Measurements from ENCODE around the gene MSH4.
"Not testable (repeated sequence)": the region's sequence is repeated elsewhere in the genome, so short reads cannot be mapped to it uniquely, and the experiment has no call there.

MSH4 gene

GRCh38 chr1:75937034-75937433, 140.4 kb downstream of the MSH4 start (continued):
- TF ChIP-seq, protein P1, sequence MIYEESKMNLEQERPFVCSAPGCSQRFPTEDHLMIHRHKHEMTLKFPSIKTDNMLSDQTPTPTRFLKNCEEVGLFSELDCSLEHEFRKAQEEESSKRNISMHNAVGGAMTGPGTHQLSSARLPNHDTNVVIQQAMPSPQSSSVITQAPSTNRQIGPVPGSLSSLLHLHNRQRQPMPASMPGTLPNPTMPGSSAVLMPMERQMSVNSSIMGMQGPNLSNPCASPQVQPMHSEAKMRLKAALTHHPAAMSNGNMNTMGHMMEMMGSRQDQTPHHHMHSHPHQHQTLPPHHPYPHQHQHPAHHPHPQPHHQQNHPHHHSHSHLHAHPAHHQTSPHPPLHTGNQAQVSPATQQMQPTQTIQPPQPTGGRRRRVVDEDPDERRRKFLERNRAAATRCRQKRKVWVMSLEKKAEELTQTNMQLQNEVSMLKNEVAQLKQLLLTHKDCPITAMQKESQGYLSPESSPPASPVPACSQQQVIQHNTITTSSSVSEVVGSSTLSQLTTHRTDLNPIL (CRISPR knock-in tag; IDR thresholded peaks at IDR 0.05; ENCODE audit: low read depth) = no peak
- TF ChIP-seq GLIS3 (CRISPR knock-in tag; IDR thresholded peaks at IDR 0.05) (no peak), PPARA (CRISPR knock-in tag; IDR thresholded peaks at IDR 0.05; ENCODE audit: borderline replicate concordance) (no peak), BACH2 (CRISPR knock-in tag; IDR thresholded peaks at IDR 0.05; ENCODE audit: borderline replicate concordance) (no peak), ZFP3 (CRISPR knock-in tag; IDR thresholded peaks at IDR 0.05) (no peak), ZFP30 (CRISPR knock-in tag; IDR thresholded peaks at IDR 0.05) (no peak), SNAI2 (CRISPR knock-in tag; IDR thresholded peaks at IDR 0.05) (no peak)
- TF ChIP-seq, protein P2, sequence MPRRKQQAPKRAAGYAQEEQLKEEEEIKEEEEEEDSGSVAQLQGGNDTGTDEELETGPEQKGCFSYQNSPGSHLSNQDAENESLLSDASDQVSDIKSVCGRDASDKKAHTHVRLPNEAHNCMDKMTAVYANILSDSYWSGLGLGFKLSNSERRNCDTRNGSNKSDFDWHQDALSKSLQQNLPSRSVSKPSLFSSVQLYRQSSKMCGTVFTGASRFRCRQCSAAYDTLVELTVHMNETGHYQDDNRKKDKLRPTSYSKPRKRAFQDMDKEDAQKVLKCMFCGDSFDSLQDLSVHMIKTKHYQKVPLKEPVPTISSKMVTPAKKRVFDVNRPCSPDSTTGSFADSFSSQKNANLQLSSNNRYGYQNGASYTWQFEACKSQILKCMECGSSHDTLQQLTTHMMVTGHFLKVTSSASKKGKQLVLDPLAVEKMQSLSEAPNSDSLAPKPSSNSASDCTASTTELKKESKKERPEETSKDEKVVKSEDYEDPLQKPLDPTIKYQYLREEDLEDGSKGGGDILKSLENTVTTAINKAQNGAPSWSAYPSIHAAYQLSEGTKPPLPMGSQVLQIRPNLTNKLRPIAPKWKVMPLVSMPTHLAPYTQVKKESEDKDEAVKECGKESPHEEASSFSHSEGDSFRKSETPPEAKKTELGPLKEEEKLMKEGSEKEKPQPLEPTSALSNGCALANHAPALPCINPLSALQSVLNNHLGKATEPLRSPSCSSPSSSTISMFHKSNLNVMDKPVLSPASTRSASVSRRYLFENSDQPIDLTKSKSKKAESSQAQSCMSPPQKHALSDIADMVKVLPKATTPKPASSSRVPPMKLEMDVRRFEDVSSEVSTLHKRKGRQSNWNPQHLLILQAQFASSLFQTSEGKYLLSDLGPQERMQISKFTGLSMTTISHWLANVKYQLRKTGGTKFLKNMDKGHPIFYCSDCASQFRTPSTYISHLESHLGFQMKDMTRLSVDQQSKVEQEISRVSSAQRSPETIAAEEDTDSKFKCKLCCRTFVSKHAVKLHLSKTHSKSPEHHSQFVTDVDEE (CRISPR knock-in tag; IDR thresholded peaks at IDR 0.05) = no peak

DNA sequence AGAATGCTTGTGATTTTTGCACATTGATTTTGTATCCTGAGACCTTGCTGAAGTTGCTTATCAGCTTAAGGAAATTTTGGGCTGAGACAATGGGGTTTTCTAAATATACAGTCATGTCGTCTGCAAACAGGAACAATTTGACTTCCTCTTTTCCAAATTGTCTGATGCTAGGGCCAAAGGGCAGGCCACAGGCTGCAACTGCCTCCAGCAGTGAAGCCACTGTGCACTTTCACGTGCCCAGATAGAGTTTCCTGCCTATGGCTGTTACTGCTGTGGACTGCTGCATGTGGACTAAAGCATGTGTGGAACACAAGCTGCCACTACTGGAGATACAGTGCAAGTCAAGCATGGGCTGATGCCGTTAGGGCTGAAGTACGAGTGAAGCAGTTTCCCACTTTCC, 146.4 kb downstream of the MSH4 start:
- not testable (repeated sequence) for ATAC-seq

GRCh38 chr1:75950176-75950575, 153.5 kb downstream of the MSH4 start:
- no peak for ATAC-seq
- TF ChIP-seq PATZ1 (CRISPR knock-in tag; IDR thresholded peaks at IDR 0.05; ENCODE audit: borderline replicate concordance) (no peak), ZFP3 (CRISPR knock-in tag; IDR thresholded peaks at IDR 0.05) (no peak), ZNF565 (CRISPR knock-in tag; conservative IDR thresholded peaks at IDR 0.05; ENCODE audit: low read depth) (no peak)
- TF ChIP-seq, protein P3, sequence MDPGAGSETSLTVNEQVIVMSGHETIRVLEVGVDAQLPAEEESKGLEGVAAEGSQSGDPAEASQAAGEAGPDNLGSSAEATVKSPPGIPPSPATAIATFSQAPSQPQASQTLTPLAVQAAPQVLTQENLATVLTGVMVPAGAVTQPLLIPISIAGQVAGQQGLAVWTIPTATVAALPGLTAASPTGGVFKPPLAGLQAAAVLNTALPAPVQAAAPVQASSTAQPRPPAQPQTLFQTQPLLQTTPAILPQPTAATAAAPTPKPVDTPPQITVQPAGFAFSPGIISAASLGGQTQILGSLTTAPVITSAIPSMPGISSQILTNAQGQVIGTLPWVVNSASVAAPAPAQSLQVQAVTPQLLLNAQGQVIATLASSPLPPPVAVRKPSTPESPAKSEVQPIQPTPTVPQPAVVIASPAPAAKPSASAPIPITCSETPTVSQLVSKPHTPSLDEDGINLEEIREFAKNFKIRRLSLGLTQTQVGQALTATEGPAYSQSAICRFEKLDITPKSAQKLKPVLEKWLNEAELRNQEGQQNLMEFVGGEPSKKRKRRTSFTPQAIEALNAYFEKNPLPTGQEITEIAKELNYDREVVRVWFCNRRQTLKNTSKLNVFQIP (CRISPR knock-in tag; IDR thresholded peaks at IDR 0.05; ENCODE audit: borderline replicate concordance, low read depth) = no peak

- ATAC-seq = no peak
- TF ChIP-seq TOX (CRISPR knock-in tag; IDR thresholded peaks at IDR 0.05; ENCODE audit: borderline replicate concordance) (no peak), ZNF70 (CRISPR knock-in tag; IDR thresholded peaks at IDR 0.05) (no peak), ARNTL (CRISPR knock-in tag; IDR thresholded peaks at IDR 0.05; ENCODE audit: borderline replicate concordance, low read depth) (no peak), ISL1 (CRISPR knock-in tag; IDR thresholded peaks at IDR 0.05) (no peak), SNAI2 (CRISPR knock-in tag; IDR thresholded peaks at IDR 0.05) (no peak), TCF4 (CRISPR knock-in tag; IDR thresholded peaks at IDR 0.05; ENCODE audit: borderline replicate concordance) (no peak), ZFP3 (CRISPR knock-in tag; IDR thresholded peaks at IDR 0.05) (no peak), GLIS3 (CRISPR knock-in tag; IDR thresholded peaks at IDR 0.05) (no peak), ZC3H10 (CRISPR knock-in tag; IDR thresholded peaks at IDR 0.05) (no peak), BACH2 (CRISPR knock-in tag; IDR thresholded peaks at IDR 0.05; ENCODE audit: borderline replicate concordance) (no peak), ZNF565 (CRISPR knock-in tag; conservative IDR thresholded peaks at IDR 0.05; ENCODE audit: low read depth) (no peak)
- TF ChIP-seq, protein P2 (CRISPR knock-in tag; IDR thresholded peaks at IDR 0.05) = no peak
- TF ChIP-seq, protein P1 (CRISPR knock-in tag; IDR thresholded peaks at IDR 0.05; ENCODE audit: low read depth) = no peak
Observed at GRCh38 chr1:75952016-75952415, 155.3 kb downstream of the MSH4 start.
